Activated naive CD4-positive, alpha-beta T cell (primary cell): Measurements from ENCODE around the gene FKBP7.
"Not testable (repeated sequence)": the region's sequence is repeated elsewhere in the genome, so short reads cannot be mapped to it uniquely, and the experiment has no call there.

Experiments
- DNase-seq, 4 experiments: peaks; one replicate each; lab custom pipeline; 2025; lab: John Stamatoyannopoulos, UW

FKBP7 gene

GRCh38 chr2:178485356-178485755, 7.0 kb upstream of the FKBP7 start:
- no peak for DNase-seq

- no peak for DNase-seq
Measured at GRCh38 chr2:178484245-178485041, 6.0 kb upstream of the FKBP7 start.

GRCh38 chr2:178482437-178482836, 4.0 kb upstream of the FKBP7 start:
- no peak for DNase-seq

- DNase-seq, result peak; percentile 8 to 37 (median 31)
Measured at GRCh38 chr2:178480227-178481181, 2.1 kb upstream of the FKBP7 start, which contains the start of gene PLEKHA3. Gene PLEKHA3 (plus strand): TSS chr2:178480457. CDS start chr2:178480870, 413 bp downstream.

- DNase-seq, result no peak
Measured at GRCh38 chr2:178479758-178480226, 1.4 kb upstream of the FKBP7 start.

GRCh38 chr2:178479275-178479616, 846 bp upstream of the FKBP7 start:
- no peak for DNase-seq

- DNase-seq, result no peak
Measured at GRCh38 chr2:178478130-178478438, 316 bp downstream of the FKBP7 start.

GRCh38 chr2:178477443-178478129, 814 bp downstream of the FKBP7 start:
- DNase-seq, result no peak

- DNase-seq, result no peak
Measured at GRCh38 chr2:178476477-178476876, 1.9 kb downstream of the FKBP7 start.

GRCh38 chr2:178474560-178474959, 3.8 kb downstream of the FKBP7 start:
- DNase-seq, result no peak

- DNase-seq, result no peak
Measured at GRCh38 chr2:178473931-178474330, 4.5 kb downstream of the FKBP7 start.

GRCh38 chr2:178473373-178473772, 5.0 kb downstream of the FKBP7 start:
- DNase-seq, result no peak

- DNase-seq, result not testable (repeated sequence)
Measured at GRCh38 chr2:178471313-178471712, 7.1 kb downstream of the FKBP7 start.

GRCh38 chr2:178469219-178469849, 9.1 kb downstream of the FKBP7 start:
- no peak for DNase-seq

- DNase-seq, result no peak
Measured at GRCh38 chr2:178457390-178457886, 21.0 kb downstream of the FKBP7 start.

GRCh38 chr2:178455947-178456346, 22.5 kb downstream of the FKBP7 start:
- no peak for DNase-seq

GRCh38 chr2:178452870-178453269, 25.5 kb downstream of the FKBP7 start:
- no peak for DNase-seq

- DNase-seq, result no peak
Measured at GRCh38 chr2:178452334-178452733, 26.1 kb downstream of the FKBP7 start.

- peak; percentile 76 to 95 (median 88) for DNase-seq
Measured at GRCh38 chr2:178450774-178451525, 27.4 kb downstream of the FKBP7 start, which contains the start of the genes PJVK and PRKRA. Gene PJVK (plus strand): TSS chr2:178451378. CDS start chr2:178453410, 2,032 bp downstream. Gene PRKRA (minus strand): TSS chr2:178451175. CDS start chr2:178451030, 145 bp downstream.

GRCh38 chr2:178450524-178450773, 28.0 kb downstream of the FKBP7 start:
- DNase-seq, result peak in 2 of 4 experiments; percentile 73 to 74
